Omental fat pad (tissue), 4 donors: ENCODE results near the gene FRMD4A. TPM values are rescaled to one million over a fixed set of nuclear protein-coding genes. Genes with fewer than 3 reads are reported as not detected.

ENCODE experiments used
- ATAC-seq: fragments of 150-250 bp; one replicate; pipeline ENCODE4 v1.9.1; 2016; ENCODE audit warnings: mild to moderate bottlenecking, moderate library complexity; ENCODE audit not compliant: low FRiP score
- DNase-seq: peaks from one replicate; pipeline ENCODE4 v3.0.0-alpha.2; 2019; ENCODE audit warnings: low spot score
- CTCF ChIP-seq, 3 donors: fragments of 450-650 bp; IDR thresholded peaks; one replicate each; pipeline ENCODE4 v1.5.1; 2016 to 2017; ENCODE audit warnings: antibody characterized with exemption in 3 of 3, mild to moderate bottlenecking in 3 of 3, moderate library complexity in 2 of 3
- total RNA-seq, 4 donors: library from RNA; depleted of rRNA; stranded (reverse); fragments of >200 nt; gene quantifications; one replicate each; pipeline ENCODE4 v1.1.0, GENCODE V29; 2016

FRMD4A gene
- total RNA-seq, 4 donors from 2014 or later: 66.8 to 119 (median 81.6) TPM

GRCh38 chr10:13681095-13681494 lies 649.6 kb downstream of the FRMD4A start:
- no peak for TF ChIP-seq CTCF (IDR thresholded peaks at IDR 0.05)
- DNase-seq: no peak
- ATAC-seq: no peak

GRCh38 chr10:13678101-13678843 lies 652.5 kb downstream of the FRMD4A start:
- TF ChIP-seq CTCF (IDR thresholded peaks at IDR 0.05): no peak
- DNase-seq (no peak), ATAC-seq (no peak)

GRCh38 chr10:13674645-13675588 lies 655.8 kb downstream of the FRMD4A start:
- no peak for TF ChIP-seq CTCF (IDR thresholded peaks at IDR 0.05)
- no peak for DNase-seq
- ATAC-seq: no peak

GRCh38 chr10:13673156-13673555 lies 657.6 kb downstream of the FRMD4A start:
- ATAC-seq (no peak), DNase-seq (no peak)
- no peak for TF ChIP-seq CTCF (IDR thresholded peaks at IDR 0.05)

GRCh38 chr10:13672548-13672947 lies 658.2 kb downstream of the FRMD4A start:
- ATAC-seq (no peak), DNase-seq (no peak)
- no peak for TF ChIP-seq CTCF (IDR thresholded peaks at IDR 0.05)

GRCh38 chr10:13671904-13672303 lies 658.8 kb downstream of the FRMD4A start:
- no peak for DNase-seq
- TF ChIP-seq CTCF (IDR thresholded peaks at IDR 0.05): no peak
- no peak for ATAC-seq
